HG02840 (cell line): ENCODE data around the gene CDH4.

Experiments
- ATAC-seq: cut with Tn5 transposase; IDR thresholded peaks from one replicate; pipeline ENCODE4 v1.9.1; 2021; ENCODE audit warnings: mild to moderate bottlenecking, moderate library complexity, moderate number of reproducible peaks; ENCODE audit not compliant: unreplicated experiment, low FRiP score

The CDH4 gene

DNA sequence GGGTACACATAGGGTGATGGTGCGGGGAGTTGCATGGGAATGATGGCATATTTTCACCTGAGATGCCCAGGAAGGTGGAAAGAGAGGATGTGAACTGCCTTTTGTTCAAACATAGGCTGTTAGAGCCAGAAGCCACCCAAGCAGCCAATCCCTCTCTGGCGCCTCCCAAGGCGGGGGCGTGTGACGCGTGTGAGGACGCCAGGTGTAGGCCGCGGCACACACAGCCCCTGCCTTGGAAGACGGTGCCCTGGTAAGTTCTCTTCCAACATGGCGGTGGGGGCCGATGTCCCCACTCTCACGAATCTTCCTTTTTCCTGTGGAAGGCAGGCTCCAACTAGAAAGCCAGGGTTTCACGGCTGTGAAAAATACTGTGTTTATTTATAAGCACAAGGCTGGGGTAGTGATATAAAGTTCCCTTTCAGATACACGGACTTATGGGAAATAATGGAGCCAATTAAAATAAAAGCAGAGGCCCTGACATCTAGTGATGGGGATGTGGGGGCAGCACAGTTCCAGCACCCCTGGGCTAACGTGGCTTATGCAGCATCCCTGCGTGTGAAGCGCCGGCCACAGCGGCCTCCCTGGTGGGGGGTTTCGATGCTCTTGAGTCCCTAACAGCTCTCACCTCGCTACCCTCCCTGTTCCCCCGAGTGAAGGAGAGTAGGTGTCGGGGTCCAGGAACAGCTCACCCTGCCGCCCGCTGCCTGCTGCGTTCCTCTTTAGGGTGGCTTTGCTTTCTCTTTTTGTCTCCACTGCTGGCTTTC, 28.3 kb downstream of the CDH4 start:
- ATAC-seq = no peak

DNA sequence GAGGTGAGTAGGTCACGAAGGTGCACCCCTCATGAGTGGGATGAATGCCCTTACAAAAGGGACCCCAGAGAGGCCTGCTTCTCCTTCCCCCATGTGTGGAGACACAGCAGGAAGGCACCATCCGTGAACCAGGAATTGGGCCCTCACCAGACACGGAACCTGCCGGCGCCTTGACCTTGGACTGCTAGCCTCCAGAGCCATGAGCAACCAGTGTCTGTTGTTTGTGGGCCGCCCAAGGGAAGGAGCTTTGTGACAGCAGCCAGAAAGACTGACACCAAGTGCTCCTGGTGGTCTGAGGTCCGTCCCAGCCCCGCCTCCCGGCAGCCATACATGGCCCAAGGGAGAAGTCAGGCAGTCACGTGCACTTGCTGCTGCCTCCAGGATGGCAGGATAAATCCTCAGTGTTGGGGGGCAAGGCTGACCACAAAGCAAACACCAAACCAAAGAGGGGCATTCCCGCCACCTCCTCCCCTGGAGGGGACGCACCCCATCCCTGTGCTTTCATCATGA, 29.3 kb downstream of the CDH4 start:
- no peak for ATAC-seq

DNA sequence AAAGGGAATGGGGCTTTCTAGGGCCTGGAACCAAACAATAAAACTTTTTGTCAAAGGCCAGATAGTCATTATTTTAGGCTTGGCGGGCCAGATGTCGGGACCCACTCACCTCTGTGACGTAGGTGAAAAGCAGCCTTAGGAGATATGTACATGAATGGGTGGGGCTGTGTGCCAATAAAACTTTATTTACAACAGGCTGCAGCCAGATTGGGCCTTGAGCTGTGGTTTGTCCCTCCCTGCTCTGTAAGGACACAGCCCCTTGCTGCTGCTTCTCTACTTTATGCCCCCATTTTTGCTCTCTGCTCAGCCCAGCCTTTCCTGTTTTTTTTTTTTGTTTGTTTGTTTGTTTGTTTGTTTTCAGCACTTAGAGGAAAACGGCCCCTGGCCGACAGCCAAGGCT, 32.7 kb downstream of the CDH4 start:
- no peak for ATAC-seq

DNA sequence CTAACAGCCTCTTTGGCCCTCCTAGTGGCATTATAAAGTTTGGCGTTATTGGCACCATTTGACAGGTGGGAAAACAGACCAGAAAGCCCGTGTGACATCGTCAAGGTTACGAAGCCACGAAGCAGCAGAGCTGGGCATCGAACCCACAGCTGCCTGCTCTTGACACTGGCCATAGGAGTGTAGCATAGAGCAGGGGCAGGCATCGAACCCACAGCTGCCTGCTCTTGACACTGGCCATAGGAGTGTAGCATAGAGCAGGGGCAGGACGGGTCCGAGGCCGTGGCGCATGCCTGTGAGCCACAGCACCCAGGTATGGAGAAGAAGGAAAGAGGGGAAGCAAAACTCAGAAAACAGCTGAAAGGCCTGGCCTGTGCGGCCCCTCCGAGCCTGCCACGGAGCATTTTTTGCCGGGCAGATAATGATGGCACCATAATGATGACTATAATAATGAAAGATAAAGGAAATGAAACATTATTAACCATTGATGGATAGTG, 33.1 kb downstream of the CDH4 start:
- ATAC-seq = no peak

DNA sequence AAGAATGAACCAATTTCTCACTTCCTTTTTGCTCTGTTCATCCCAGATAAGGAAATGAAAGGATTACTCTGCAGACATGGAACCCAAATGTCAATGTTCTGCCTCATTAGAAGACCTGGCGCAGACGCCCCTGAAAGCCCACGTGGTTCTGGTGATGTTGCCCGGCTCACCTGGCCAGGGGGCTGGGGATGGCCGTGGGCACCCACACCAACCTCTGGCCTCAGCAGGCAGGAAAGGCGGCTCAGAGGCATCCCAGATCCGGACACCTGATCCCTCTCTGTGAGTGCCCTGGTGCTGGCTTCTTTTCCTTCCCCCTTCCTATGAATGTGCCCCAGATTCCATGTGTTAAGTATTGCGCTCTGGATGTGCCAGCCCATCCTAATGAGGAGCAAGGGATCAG, 33.6 kb downstream of the CDH4 start:
- no peak for ATAC-seq

DNA sequence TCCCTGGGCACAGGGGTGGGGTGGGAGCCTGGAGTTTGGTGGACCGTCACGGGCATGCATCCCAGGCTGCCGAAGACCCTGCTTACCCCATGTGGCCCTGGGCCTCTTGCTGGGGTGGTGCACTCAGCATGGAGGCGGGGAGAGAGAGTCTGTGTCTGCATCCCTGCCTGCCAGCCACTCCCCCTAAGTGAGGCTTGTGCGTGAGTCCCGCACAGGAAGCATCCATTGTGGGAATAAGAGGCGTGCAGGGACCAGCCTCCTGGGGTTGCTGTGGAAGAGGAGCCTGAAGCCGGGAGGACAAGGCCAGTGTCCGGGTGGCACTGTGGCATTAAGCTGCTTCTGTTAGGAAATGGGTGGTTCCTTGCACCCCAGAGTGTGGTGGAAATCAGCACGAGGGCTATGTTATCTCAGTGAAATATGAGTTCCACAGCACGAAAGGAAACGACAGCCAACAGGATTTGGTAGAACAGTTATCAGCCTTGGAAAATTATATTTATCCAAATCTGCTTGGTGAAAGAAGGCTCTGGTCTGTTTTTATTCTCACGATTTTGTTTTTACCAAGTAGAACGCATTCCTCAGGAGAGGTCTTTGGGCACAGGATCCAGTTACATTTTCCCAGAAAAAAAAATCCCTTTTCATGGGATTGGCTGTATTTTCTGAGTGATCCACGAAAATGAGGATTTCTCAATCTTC, 35.7 kb downstream of the CDH4 start:
- ATAC-seq = no peak

DNA sequence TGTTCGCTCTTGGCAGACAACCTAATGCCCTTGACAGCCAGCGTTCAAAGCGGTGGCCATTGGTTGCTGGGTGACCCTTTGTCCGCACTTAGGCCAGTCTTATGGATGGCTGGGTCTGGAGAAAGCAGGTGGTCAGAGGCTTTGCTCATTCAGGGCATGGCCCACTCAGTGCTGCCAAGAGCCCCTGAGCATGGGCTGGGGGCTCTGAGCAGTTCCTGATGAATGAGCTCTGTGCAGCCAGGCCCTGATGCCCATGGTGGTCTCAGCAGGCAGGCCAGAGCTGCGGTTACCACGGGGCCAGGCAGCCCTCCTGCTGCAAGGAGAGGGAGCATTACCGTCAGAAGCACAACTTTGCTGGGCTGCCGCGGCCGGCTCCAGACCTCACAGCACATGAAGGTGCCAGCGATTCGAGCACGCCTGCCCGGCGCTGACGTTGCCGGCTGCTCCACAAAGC, 36.3 kb downstream of the CDH4 start:
- ATAC-seq = no peak

DNA sequence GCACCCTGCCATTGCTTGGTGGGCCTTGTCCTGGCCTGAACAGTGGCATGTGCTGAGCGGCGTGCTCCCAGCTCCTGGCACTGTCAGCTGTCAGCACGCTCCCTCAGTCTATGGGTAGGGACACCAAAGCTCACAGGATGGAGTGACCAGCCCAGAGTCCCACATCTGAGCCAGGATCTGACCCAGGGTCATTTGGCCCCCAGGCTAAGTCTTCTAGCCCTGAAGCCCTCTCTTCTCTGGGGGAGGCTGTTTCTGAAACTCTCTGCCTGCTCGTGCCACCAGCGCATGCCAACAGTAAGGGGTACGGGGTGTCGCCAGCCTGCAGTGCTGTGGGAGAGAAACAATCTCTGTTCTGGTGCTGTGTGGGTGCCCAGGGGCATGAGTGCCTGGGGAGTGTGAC, 37.1 kb downstream of the CDH4 start:
- no peak for ATAC-seq

DNA sequence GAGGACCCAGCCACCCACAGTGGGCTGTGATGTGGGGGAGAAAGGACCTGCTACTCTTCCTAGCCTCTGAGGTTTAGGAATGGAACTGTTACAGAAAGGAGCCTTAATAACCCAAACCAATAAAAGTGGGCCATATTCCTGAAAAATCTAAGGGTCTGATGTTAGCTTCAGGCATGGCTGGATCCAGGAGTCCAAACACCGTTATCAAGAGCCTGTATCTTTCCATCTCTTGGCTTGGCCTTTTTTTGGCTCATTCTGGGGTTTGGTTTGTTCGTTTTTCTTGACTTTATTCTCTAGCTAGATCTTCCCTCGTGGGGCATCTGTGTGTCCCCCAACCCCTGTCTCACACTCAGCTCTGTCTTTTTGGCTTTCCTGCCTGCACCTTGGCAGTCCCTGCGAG, 38.7 kb downstream of the CDH4 start:
- no peak for ATAC-seq

DNA sequence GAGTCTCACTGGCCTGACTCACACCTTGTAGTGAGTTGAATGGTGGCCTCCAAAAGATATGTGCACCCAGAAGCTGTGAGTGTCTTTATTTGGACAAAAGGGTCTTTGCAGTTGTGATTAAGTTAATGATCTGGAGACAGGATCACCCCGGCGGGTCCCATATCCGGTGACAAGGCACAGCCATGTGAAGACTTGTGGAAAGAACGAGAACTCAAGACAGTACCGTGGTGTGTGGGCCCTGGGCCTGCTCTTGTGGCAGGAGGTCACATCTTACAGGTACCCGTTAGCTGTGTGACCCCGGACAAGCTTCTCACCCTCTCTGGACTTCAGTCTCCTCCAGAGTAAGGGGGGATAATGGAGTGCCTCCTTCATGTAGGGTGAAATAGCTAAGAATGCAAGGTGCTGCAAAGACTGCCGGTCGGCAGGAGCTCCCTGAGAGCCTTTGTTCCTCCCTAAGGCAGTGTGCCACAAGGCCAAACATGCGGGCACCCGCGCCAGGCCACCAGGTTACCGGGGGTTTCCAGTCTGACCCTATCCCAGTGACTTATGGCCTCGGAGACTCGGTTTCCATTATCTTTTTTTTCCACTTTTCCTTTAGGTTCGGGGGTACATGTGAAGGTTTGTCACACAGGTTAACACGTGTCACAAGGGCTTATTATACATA, 39.2 kb downstream of the CDH4 start:
- no peak for ATAC-seq

DNA sequence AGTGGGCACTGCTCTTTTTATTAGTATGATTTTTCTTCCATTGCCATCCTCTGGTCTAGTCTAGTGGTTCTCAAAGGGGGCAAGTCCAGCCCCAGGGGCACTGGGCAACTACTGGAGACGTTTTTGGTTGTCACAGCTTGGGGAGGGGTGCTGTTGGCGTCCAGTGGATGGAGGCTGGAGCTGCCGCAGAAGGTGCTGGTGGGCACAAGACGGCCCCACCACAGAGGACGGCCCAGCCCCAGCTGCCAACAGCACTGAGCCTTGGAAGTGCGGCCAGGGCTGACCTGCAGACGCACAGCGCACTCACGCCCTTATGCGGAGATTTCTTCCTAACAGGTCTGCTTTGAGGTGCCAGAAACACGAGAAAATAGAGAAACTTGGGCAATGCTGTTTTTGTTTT, 40.3 kb downstream of the CDH4 start:
- ATAC-seq = no peak

DNA sequence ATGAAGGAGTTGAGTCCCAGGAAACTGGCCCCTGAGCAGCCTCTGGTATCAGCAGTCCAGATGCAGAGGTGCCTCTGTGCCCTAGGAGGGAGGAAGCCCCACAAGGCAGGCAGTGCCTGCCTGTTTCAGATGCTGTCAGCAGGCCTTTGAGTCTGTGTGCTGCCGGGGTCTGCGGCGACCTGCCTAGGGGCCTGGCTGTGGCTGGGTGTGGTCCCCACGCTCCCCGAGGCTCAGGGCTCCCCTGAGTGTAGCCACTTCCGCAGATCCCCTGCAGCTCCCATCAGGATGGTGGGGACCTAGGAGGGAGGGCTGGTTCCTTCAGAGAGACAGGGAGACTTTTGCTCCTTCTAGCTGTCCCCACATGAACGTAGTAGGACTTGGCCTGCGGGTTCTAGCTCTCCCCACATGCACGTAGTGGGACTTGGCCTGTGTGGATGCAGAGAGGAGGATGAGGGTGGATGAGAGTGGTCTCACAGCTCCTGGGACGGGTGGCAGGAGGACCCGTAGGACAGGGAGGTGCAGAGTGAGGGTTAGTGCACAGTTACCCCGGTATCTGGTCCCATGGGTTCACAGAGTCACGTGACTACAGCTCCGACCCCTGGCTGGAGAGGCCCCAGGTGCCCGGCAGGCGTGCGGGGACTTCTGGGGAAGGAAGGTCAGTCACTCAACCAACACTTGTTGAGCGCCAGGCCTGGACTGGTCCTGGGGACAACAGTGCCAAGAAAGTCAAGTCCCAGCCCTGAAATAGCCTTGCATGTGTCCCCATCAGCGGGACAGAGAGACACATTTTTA, 41.0 kb downstream of the CDH4 start:
- no peak for ATAC-seq

DNA sequence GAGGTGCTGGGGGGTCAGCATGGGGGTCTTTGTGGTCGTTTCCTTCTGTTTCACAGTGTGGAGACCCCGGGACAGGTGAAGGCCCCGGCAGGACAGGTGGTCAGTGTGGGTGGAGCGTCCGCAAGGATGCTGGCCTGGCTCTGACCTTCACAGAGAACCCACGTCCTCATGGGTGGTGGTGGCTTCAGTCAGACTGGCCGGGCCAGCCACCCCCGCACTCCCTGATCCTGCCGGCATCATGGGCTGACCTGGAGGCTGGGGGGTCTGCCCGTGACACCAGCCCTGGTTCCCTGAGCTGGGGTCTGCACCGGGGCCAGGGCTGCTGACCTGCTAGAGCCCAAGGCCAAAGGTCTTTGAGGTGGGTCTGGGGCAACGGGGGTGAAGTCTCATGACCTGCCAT, 41.9 kb downstream of the CDH4 start:
- no peak for ATAC-seq

DNA sequence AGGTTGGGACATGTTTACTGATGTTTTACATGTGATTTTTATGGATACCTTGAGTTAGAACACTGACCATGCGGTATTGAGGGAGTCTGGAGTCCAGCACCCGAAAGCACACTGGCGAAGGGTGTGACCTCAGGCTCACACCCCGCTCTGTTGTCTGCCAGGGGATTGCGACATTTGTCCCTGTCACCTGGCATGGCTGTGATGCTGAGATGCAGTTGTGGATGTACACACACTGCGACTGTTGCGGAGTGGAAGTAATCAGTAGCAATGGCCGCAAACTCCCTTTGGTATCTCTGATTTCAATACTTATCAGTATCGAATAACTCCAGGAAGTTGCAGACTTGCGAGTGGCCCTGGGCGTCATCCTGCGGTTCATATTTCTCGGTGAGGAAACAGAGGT, 43.2 kb downstream of the CDH4 start:
- ATAC-seq = no peak

DNA sequence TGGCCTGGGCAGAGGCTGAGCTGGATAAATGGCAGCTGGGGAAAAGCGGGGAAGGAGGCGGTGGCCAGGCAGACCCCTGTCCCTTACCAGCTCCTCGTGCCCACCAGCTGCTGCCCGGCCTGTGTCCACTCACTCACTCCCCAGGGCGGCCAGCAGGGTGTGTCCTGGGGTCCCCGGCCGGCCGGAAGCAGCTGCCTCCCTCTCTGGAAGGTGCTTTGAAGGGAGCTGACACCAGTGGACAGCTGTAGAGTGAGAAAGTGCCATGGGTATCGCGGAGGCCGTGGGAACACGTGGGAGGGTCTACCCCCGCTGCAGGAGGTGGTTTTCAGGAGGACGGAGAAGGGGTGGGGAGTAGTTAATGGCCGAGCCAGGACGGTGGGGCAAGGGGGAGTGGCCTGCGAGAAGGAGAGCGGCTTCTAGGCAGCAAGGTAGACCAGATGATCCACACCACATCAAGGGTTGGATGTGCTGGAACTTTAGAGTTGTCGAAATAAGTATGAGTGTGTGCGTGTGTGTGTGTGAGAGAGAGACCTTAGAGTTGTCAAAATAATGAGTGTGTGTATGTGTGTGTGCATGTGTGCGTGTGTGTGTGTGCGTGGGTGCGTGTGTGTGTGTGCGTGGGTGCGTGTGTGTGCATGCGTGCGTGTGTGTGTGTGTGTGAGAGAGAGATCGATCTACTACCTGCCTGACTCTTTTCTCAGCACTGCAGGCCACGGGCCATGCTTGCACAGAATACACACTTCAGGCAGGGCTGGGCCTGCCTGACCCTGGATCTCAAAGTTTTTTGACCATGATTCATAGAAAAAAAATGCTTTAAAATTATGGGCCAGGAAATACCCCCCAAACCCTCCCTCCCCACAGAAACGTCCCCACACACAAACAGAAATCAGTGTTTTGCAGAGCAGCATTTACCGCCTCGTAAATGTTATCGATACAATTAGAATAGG, 43.9 kb downstream of the CDH4 start:
- ATAC-seq = no peak

DNA sequence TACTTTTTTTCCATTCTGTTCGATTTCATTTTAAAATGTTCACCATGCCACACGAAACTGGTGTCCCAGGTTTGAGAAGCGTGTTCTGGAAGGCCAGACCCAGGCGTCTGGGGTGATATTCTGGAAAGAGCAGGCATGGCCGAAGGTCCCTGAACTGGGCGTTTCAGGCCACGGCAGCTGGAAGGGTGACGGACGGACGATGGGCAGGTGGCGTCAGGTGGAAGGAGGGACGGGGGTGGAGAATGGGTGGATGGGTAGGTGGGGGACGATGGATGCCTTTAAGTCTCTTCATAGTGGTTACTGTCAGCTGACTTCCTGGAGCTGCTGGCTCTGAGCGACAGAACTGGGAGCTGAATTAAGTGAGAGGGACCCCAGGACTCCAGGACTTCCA, 44.6 kb downstream of the CDH4 start:
- ATAC-seq = no peak

DNA sequence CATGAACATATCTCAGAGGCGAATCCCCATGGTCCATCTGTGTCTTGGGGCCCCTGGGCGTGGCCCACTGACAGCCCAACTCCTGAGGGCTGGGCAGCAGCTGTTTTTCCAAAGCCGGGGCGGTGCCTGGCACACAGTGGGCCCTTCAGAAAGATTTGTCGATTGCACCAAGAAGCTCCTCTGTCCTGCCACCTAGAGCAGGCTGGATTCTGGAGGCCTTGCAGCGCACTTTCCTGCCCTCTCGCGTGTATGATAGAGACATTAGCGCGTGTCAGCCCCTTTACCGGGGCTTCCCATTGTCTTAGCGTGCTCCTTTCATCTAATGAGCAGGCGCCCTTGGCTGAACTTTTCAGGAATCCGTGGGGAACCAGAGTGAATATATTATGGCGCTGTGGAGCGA, 45.4 kb downstream of the CDH4 start:
- ATAC-seq = no peak

DNA sequence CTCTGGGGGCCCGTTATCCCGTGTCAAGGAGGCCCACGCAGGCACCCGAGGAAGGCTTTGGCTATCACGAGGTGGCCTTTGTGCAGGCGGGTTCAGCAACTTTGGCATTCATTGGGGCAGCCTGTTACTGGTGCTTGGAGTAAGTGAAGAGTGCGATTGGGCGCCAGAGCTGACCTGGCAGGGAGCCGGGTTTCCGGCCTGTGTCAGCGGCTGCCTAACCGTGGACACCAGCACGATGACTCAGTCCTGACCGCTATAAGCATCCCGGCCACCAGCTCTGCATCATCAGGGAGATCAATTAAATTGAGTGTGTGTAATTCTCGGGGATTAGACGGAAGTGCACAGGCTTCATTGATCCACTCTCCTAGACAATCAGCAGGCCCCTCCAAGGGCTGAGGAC, 45.9 kb downstream of the CDH4 start:
- ATAC-seq = no peak

DNA sequence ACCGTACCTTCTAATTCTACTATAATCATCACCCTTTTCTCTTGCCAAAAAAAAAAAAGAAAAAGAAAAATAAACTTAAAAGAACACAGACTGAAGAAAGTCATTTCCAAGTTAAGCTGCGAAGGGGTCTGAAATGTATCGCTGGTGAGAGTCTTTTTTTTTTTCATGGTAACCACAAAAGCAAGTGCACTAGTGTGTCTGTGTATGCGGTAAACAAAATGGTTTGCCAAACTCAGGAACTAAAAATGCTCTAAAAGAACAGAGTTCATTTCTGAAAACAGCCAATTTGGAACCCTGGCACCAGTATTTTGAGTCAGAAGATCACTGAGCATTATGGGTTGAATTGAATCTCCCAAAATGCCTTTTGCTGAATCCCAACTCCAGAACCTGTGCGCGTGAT, 46.6 kb downstream of the CDH4 start:
- ATAC-seq = no peak
